HepG2 (cell line): ENCODE measurements around the gene WIPF3. TPM values are rescaled to one million over a fixed set of nuclear protein-coding genes. Genes with fewer than 3 reads are reported as not detected.

Experiments used
- ATAC-seq: fragments of 200-7000 bp; cut with Tn5 transposase; 3 replicates; pipeline ENCODE4 v1.9.1; 2020; ENCODE audit warnings: mild to moderate bottlenecking, moderate library complexity
- BruUV-seq: library from RNA; stranded (reverse); fragments of 400-500 nt; replicated peaks from 2 replicates; lab custom pipeline; 2021; lab: Mats Ljungman, UMichigan
- CTCF ChIA-PET: fragments of 300-600 bp; formaldehyde crosslinking; extraction: SDS; loops from one replicate; lab custom pipeline; 2021; ENCODE audit warnings: low total read pairs, inconsistent platforms, low intra/inter-chr PET ratio; lab: Yijun Ruan, JAX
- POLR2A ChIA-PET: fragments of 350-600 bp; sonication (Branson Sonifier 250); formaldehyde crosslinking; loops from one replicate; lab custom pipeline; 2020; ENCODE audit warnings: antibody characterized with exemption, inconsistent platforms; lab: Yijun Ruan, JAX
- DNase-seq: peaks from one replicate; pipeline ENCODE4 v3.0.0-alpha.2; 2015; ENCODE audit warnings: low spot score
- FAIRE-seq: peaks from 3 replicates; lab custom pipeline; 2011; peaks lifted over from hg19 to GRCh38; lab: Jason Lieb, UNC
- H2AFZ ChIP-seq: one replicate; pipeline ENCODE4 v1.6.1; 2011; ENCODE audit warnings: low read length, inconsistent platforms
- H3K27ac ChIP-seq: fragments of 300-600 bp; 3 replicates; pipeline ENCODE4 v1.8.0; 2011; ENCODE audit warnings: mixed run types, mild to moderate bottlenecking, mixed read lengths, low read length, inconsistent platforms; ENCODE audit not compliant: insufficient read depth; ENCODE audit errors: extremely low read length
- H3K27me3 ChIP-seq, 2 experiments: fragments of 200-600 bp in 1 of 2; 2 replicates in 1 of 2; 3 replicates in 1 of 2; pipeline versions ENCODE4 v1.6.0 to v1.8.0; 2011; ENCODE audit warnings: low read length in 2 of 2, mild to moderate bottlenecking in 2 of 2, moderate library complexity in 2 of 2, inconsistent platforms in 1 of 2; ENCODE audit not compliant: insufficient read depth in 2 of 2, control insufficient read depth in 1 of 2
- H3K36me3 ChIP-seq, 2 experiments: fragments of 200-600 bp in 1 of 2; replicated peaks in 1 of 2; 2 replicates in 1 of 2; 3 replicates in 1 of 2; pipeline versions ENCODE4 v1.5.1 to v1.8.0; 2011; ENCODE audit warnings: low read length in 2 of 2, inconsistent platforms in 1 of 2; ENCODE audit not compliant: insufficient read depth in 2 of 2, control insufficient read depth in 1 of 2
- H3K4me1 ChIP-seq: 2 replicates; pipeline ENCODE4 v1.5.1; 2012; ENCODE audit warnings: low read length, inconsistent platforms; ENCODE audit not compliant: insufficient read depth
- H3K4me2 ChIP-seq: 2 replicates; pipeline ENCODE4 v1.6.0; 2011; ENCODE audit warnings: low read depth, low read length, inconsistent platforms
- H3K4me3 ChIP-seq, 3 experiments: fragments of 200-600 bp in 1 of 3; sonication (generic), shearing (Covaris generic) in 1 of 3; replicated peaks in 1 of 3; 2 replicates each; pipeline ENCODE4 v1.5.1; 2011 to 2016; ENCODE audit warnings: low read length in 3 of 3, inconsistent platforms in 2 of 3, low read depth in 2 of 3, mild to moderate bottlenecking in 2 of 3, control low read depth in 1 of 3, mixed read lengths in 1 of 3; ENCODE audit not compliant: insufficient read depth in 1 of 3
- H3K79me2 ChIP-seq: one replicate; pipeline ENCODE4 v1.6.1; 2011; ENCODE audit warnings: low read length, inconsistent platforms; ENCODE audit not compliant: insufficient read depth
- H3K9ac ChIP-seq: 2 replicates; pipeline ENCODE4 v1.6.0; 2011; ENCODE audit warnings: mild to moderate bottlenecking, low read depth, low read length, inconsistent platforms; ENCODE audit not compliant: insufficient read depth
- H3K9me3 ChIP-seq: 2 replicates; pipeline ENCODE4 v1.5.1; 2012; ENCODE audit warnings: mild to moderate bottlenecking, low read length
- H4K20me1 ChIP-seq: 2 replicates; pipeline ENCODE4 v1.6.0; 2011; ENCODE audit warnings: inconsistent platforms, mild to moderate bottlenecking, low read length, moderate library complexity; ENCODE audit not compliant: insufficient read depth
- ARID5B ChIP-seq: IDR thresholded peaks from 2 replicates; pipeline ENCODE4 v1.4.0; 2020; ENCODE audit warnings: mild to moderate bottlenecking, missing genetic modification reagents
- BHLHE40 ChIP-seq: IDR thresholded peaks from 2 replicates; pipeline ENCODE4 v1.6.1; 2011; ENCODE audit warnings: low read length, improper control_type of control experiment
- CERS6 ChIP-seq: sonication (generic); formaldehyde crosslinking; IDR thresholded peaks from 2 replicates; pipeline ENCODE4 v1.5.0; 2020; ENCODE audit warnings: missing genetic modification reagents
- E2F1 ChIP-seq: sonication (generic); formaldehyde crosslinking; IDR thresholded peaks from 2 replicates; pipeline ENCODE4 v1.5.0; 2020; ENCODE audit warnings: missing genetic modification reagents
- ESRRA ChIP-seq: sonication (generic); formaldehyde crosslinking; IDR thresholded peaks from 2 replicates; pipeline ENCODE4 v1.5.1; 2020; ENCODE audit warnings: mild to moderate bottlenecking, low read depth, missing genetic modification reagents
- GZF1 ChIP-seq: sonication (generic); formaldehyde crosslinking; IDR thresholded peaks from 2 replicates; pipeline ENCODE4 v1.5.1; 2020; ENCODE audit warnings: mild to moderate bottlenecking, missing genetic modification reagents
- JUNB ChIP-seq: sonication (generic); formaldehyde crosslinking; IDR thresholded peaks from 2 replicates; pipeline ENCODE4 v1.8.0; 2022; ENCODE audit warnings: missing genetic modification reagents, mild to moderate bottlenecking, borderline replicate concordance
- MIER3 ChIP-seq: IDR thresholded peaks from 2 replicates; pipeline ENCODE4 v1.6.1; 2016; ENCODE audit warnings: missing compliant biosample characterization, borderline replicate concordance
- RBM39 ChIP-seq: fragments of 200-400 bp; formaldehyde crosslinking; IDR thresholded peaks from one replicate; pipeline ENCODE4 v1.6.1; 2018; ENCODE audit warnings: antibody characterized with exemption, mild to moderate bottlenecking, low read depth, low read length; ENCODE audit not compliant: poor library complexity, severe bottlenecking
- ZBTB25 ChIP-seq: IDR thresholded peaks from 2 replicates; pipeline ENCODE4 v1.6.1; 2018; ENCODE audit warnings: missing genetic modification reagents
- ZNF337 ChIP-seq: sonication (generic); formaldehyde crosslinking; IDR thresholded peaks from 2 replicates; pipeline ENCODE4 v1.5.1; 2020; ENCODE audit warnings: missing genetic modification reagents, low read depth, mild to moderate bottlenecking, borderline replicate concordance
- ZNF790 ChIP-seq: sonication (generic); formaldehyde crosslinking; IDR thresholded peaks from 2 replicates; pipeline ENCODE4 v1.8.0; 2022; ENCODE audit warnings: missing genetic modification reagents, mild to moderate bottlenecking, borderline replicate concordance
- ZSCAN21 ChIP-seq: sonication (generic); formaldehyde crosslinking; IDR thresholded peaks from 2 replicates; pipeline ENCODE4 v1.8.0; 2022; ENCODE audit warnings: mild to moderate bottlenecking, missing genetic modification reagents, moderate library complexity, borderline replicate concordance
- ZSCAN29 ChIP-seq: sonication (generic); formaldehyde crosslinking; conservative IDR thresholded peaks from 2 replicates; pipeline ENCODE4 v1.4.0; 2020; ENCODE audit warnings: mild to moderate bottlenecking, missing genetic modification reagents
- WGBS: methylation state at CpG from one replicate; pipeline ENCODE4 v1.1.6; 2017; ENCODE audit warnings: low lambda C conversion rate; 5-methylcytosine and 5-hydroxymethylcytosine counted together
- in situ Hi-C: cut with HindIII; loops from 2 replicates; pipeline ENCODE4 v1.10.0; 2017; ENCODE audit warnings: low pct_unique_long_range_greater_than_20kb; ENCODE audit not compliant: extremely low pct_ligation_motif_present
- intact Hi-C: fragments of 100-400 bp; cut with micrococcal nuclease; formaldehyde crosslinking; loops from one replicate; pipeline ENCODE4 v1.10.0; 2022; ENCODE audit not compliant: unreplicated experiment
- polyA plus RNA-seq, 8 experiments: library from polyadenylated mRNA; depleted of rRNA in 3 of 8; stranded (reverse) in 7 of 8; unstranded in 1 of 8; fragments of >200 nt; fragmentation: Illumina TruSeq in 4 of 8; extraction: Trizol in 4 of 8; gene quantifications; 2 replicates each; pipeline versions ENCODE4 v1.2.1 to v1.2.3, GENCODE V29; 2011 to 2016; ENCODE audit warnings: low read depth in 4 of 8, missing spikeins in 1 of 8, mixed read lengths in 1 of 8; ENCODE audit not compliant: insufficient read depth in 1 of 8
- total RNA-seq, 5 experiments: library from RNA; depleted of rRNA; stranded (reverse); fragments of >200 nt; fragmentation: Illumina TruSeq; extraction: Trizol; gene quantifications; 2 replicates each; pipeline ENCODE4 v1.2.3, GENCODE V29; 2016; ENCODE audit warnings: low read depth in 1 of 5

WIPF3 gene
- total and polyA plus RNA-seq, 2 of the 13 experiments (the other 11 are each of a cell fraction or from before 2014, with no cell fraction given) = 0.03 TPM; not detected in 1

- no peak for TF ChIP-seq CERS6 (CRISPR knock-in tag)
- TF ChIP-seq, all 625 proteins: peak for 0
Observed at GRCh38 chr7:29797112-29797944, 9.0 kb upstream of the WIPF3 start (continued).

GRCh38 chr7:29798422-29798821 is 7.9 kb upstream of the WIPF3 start:
- peaks cover 0 to 3% of the 10 kb centered on the region in 2 experiments; a peak in 3 of 5 replicates for H3K27me3 ChIP-seq
- TF ChIP-seq GZF1 (CRISPR knock-in tag) (no peak), MIER3 (CRISPR knock-in tag) (no peak), ZSCAN21 (CRISPR knock-in tag) (no peak), ESRRA (peak; percentile 49; the same call in 1 of the 2 replicates), RBM39 (no peak), ZNF337 (no peak), ZBTB25 (CRISPR knock-in tag) (no peak), ARID5B (CRISPR knock-in tag) (0 out of 2 replicates have a peak, but pooled peaks have one; percentile 19), BHLHE40 (0 out of 2 replicates have a peak, but pooled peaks have one; percentile 14), ZSCAN29 (CRISPR knock-in tag) (no peak), E2F1 (CRISPR knock-in tag) (no peak), JUNB (no peak), ZNF790 (CRISPR knock-in tag) (no peak)

More at GRCh38 chr7:29798422-29798821, 7.9 kb upstream of the WIPF3 start:
- BruUV-seq = no TSS peak
- no peak for FAIRE-seq
- peaks cover 9% of the 10 kb centered on the region for H3K4me1 ChIP-seq
- no peaks in the 10 kb centered on the region for H3K79me2 ChIP-seq
- POLR2A ChIA-PET = no interaction called here
- WGBS = under 1% methylated on average over 5 of the region's 5 CpGs
- no peak for DNase-seq
- no peaks in the 10 kb centered on the region for H3K9me3 ChIP-seq
- H2AFZ ChIP-seq = peak overlapping the region; percentile 8
- peak overlapping the region; percentile 25; the same call in 1 of the 2 replicates for H3K4me2 ChIP-seq
- no peaks in the 10 kb centered on the region for H3K36me3 ChIP-seq
- H3K9ac ChIP-seq = no peak overlapping the region
- ATAC-seq = no peak
- in situ Hi-C loops = no loop called here
- intact Hi-C loops = no loop called here
- H3K27ac ChIP-seq = no peak overlapping the region
- H3K4me3 ChIP-seq = no peak overlapping the region
- CTCF ChIA-PET = no interaction called here
- H4K20me1 ChIP-seq = no peaks in the 10 kb centered on the region
